GM21423 (cell line): Measurements from ENCODE around the gene IFT122.
"Not testable (repeated sequence)": the region's sequence is repeated elsewhere in the genome, so short reads cannot be mapped to it uniquely, and the experiment has no call there.

Experiments
- ATAC-seq: cut with Tn5 transposase; IDR thresholded peaks from one replicate; pipeline ENCODE4 v1.9.1; 2021; ENCODE audit warnings: mild to moderate bottlenecking, moderate library complexity; ENCODE audit not compliant: unreplicated experiment

The IFT122 gene, protein sequence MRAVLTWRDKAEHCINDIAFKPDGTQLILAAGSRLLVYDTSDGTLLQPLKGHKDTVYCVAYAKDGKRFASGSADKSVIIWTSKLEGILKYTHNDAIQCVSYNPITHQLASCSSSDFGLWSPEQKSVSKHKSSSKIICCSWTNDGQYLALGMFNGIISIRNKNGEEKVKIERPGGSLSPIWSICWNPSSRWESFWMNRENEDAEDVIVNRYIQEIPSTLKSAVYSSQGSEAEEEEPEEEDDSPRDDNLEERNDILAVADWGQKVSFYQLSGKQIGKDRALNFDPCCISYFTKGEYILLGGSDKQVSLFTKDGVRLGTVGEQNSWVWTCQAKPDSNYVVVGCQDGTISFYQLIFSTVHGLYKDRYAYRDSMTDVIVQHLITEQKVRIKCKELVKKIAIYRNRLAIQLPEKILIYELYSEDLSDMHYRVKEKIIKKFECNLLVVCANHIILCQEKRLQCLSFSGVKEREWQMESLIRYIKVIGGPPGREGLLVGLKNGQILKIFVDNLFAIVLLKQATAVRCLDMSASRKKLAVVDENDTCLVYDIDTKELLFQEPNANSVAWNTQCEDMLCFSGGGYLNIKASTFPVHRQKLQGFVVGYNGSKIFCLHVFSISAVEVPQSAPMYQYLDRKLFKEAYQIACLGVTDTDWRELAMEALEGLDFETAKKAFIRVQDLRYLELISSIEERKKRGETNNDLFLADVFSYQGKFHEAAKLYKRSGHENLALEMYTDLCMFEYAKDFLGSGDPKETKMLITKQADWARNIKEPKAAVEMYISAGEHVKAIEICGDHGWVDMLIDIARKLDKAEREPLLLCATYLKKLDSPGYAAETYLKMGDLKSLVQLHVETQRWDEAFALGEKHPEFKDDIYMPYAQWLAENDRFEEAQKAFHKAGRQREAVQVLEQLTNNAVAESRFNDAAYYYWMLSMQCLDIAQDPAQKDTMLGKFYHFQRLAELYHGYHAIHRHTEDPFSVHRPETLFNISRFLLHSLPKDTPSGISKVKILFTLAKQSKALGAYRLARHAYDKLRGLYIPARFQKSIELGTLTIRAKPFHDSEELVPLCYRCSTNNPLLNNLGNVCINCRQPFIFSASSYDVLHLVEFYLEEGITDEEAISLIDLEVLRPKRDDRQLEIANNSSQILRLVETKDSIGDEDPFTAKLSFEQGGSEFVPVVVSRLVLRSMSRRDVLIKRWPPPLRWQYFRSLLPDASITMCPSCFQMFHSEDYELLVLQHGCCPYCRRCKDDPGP

DNA sequence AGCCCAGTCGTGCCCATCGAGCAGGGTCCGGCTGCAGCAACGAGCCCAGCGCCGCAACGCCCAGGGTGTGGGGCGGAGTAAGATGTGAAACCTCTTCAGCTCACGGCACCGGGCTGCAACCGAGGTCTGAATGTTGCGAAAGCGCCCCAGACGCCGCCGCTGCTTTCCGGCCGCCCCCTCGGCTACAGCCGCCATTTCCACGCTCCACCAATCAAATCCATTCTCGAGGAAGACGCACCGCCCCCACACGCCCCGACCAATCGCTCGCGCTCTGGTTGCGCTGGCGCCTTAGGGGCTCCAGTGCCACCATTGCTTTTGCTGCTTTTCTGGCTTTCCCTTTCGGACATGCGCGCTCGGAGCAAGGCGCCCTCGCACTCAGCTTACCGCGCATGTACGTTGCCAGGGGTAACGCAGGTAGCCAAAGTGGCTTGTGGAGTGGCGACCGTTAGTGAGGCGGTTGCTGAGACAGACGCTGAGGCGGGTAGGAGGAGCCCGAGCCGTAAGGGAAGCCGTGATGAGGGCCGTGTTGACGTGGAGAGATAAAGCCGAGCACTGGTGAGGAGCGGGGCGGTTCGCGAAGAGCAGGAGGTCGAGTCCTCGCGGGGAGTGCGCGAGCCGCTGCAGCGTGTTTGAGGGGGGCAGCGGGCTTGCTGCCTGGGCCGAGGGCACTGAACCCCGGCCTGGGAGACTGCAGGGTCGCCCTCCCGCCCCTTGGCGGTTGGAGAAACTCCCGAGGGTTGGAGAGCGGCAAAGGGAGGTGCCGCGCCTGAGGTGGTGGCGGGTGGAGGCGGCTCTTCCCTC, at the start of gene IFT122, which contains the start of gene MBD4:
IFT122 (plus strand) TSS at position 408 of the 801 bp plus-strand sequence; CDS start at position 515, 107 bp downstream.
MBD4 (minus strand) TSS at position 132 of the 801 bp plus-strand sequence; CDS start at position 17, 115 bp downstream.
- ATAC-seq, result peak; percentile 88

DNA sequence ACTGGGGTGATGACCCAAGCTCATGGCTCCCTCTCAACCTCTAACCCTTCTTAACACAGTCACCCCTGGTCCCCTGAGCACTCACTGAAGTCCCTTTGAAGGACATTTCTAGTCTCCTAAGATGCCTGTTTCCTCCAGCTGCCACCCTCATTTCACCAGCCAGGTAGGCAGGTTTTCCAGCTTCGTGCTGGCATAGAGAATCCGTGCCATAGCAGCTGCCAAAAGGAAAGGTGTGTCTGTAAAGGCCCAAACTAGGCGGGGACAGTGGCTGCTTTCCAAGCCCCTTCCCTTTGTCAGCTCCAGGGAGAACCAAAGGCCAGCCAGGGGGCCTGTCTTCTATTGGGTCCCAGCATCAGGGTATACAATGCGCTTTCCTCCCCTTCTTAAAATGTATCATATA, 48.4 kb upstream of the IFT122 start:
- not testable (repeated sequence) for ATAC-seq

DNA sequence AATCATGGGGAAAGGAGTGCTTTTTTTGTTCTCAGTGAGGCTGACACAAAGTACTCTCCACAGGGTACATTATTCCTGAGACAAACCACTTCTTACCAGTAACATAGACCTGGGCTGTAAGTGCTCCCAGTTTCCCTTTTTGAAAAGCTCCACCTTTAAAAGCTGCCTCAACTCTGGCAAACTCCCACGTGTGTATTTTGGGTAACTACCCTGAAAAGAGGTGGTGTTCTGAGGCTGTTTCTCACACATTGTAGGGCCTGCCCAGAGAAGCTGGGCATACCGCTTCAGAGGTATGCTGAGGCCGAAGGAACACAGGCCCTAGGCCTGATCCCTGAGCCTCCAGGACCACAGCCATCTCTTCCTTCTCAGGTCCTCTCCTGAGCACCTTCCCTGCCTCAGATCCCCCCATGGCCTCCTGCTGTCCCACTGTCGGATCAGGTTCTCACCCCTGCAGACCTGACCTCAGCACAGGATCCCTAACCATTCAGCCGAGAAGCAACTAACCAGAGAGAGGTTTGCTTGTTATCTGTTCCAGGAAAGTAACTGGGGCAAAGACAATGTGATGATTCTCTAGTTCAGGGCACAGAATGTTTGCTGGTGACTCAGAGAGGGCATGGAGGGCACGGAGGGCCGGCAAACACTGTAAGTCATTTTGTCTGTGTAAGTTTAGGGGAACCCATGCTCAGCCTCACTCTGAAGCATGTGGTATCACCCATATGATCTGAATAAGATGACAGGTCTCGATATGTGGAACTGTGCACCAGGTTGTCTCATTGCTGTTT, 47.7 kb upstream of the IFT122 start:
- ATAC-seq, result not testable (repeated sequence)

DNA sequence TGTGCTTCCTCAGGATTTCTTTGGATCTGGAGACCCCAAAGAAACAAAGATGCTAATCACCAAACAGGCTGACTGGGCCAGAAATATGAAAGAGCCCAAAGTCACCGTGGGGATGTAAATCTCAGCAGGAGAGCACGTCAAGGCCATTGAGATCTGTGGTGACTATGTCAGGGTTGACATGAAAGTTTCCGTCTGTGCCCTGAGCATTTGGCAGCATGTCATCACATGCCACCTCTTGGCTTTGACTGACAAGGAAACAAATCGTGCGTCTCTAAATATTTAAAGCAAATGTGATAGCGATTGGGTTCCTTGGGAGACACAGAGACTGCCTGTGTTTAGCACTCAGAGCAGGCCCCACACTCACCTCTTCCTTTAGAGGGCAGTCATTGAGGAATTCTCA, 46.8 kb upstream of the IFT122 start:
- no peak for ATAC-seq

DNA sequence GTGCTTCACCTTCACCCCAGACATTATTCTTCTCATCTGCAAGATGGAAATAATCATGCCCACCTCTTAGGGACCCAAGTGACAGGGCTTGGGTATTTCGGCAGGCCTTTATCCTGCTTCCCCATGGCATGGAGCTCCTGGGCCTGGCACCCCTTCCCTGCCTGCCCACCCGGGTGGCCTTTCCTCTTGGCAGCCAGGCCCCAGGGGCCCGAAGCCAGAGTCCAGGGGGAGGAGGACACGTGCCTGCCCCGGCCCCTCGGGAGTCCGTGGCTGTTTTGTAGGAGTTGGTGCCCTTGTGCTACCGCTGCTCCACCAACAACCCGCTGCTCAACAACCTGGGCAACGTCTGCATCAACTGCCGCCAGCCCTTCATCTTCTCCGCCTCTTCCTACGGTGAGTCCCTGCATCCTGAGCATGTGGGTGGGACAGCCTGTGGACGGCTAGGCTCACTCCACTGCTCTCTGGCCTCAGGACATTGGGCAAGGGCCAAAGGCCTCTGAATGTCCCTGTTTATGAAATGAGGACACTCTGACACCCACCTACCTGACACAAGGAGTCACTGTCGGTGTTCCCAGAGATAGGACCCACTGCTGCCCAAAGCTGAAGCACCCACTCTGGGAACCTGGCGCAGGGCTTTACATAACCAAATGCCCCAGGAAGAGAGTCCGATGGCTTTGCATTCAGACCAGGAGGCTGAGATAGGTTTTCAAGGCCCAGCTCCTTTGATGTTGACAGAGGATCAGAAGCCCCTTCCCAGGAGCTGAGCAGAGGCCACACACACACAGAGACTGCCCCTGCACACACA, 46.1 kb upstream of the IFT122 start:
- not testable (repeated sequence) for ATAC-seq

DNA sequence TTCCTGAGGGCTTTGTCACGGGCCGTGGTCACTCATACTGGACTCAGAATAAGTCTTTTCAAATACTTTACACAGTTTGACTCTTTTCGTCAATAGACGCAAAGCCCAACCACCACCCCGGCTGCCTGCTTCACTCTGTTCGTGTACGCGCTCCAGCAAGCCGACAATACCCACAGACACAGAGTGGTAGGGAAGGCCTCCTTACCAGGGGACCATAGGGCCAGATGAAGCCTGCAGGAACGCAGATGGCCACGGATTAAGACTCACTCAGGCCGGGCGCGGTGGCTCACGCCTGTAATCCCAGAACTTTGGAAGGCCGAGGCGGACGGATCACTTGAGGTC, 41.2 kb upstream of the IFT122 start:
- no peak for ATAC-seq

DNA sequence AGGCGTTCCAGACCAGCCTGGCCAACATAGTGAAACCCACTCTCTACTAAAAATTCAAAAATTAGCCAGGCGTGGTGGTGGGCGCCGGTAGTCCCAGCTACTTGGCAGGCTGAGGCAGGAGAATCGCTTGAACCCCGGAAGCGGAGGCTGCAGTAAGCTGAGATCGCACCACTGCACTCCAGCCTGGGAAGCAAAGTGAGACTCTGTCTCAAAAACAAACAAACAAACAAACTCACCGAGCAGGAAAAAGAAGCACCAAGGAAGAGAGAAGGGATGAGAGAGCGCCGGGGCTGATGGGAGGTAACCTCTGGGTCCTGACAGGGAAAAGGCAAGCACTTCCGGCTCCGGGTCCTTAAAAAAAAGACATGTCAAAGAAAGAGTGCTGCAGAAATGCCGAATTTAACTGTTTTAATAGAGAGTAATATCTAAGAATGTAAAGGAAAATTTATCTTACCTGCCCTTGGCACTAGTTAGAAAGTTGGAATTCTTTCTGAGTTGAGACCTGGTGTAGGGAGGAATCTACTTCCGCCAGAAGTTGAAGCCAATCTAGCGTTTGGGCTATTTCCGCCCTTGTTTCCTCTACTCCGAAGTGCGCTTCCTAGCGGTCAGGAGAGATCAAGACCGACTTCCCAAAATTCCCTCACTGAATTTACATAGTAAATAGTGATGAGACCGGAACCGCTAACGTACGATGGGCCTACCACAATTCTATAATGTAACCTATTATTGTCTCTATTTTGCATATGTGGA, 40.7 kb upstream of the IFT122 start:
- ATAC-seq, result peak; percentile 83

DNA sequence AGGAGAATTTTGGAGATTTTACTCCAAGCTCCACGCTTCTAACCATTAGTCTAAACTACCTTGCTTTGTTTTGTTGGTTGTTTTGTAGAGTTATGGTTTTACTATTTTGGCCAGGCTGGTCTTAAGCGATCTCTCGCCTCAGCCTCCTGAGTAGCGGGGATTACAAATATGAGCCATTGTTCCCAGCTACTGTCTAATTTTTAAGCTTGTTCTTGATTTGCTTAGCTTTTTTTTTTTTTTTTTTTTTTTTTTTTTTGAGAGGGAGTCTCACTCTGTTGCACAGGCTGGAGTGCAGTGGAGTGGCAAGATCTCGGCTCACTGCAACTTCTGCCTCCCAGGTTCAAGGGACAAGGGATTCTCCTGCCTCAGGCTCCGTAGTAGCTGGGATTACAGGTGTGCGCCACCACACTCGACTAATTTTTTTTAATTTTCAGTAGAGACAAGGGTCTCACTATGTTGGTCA, 40.1 kb upstream of the IFT122 start:
- ATAC-seq, result peak; percentile 18

DNA sequence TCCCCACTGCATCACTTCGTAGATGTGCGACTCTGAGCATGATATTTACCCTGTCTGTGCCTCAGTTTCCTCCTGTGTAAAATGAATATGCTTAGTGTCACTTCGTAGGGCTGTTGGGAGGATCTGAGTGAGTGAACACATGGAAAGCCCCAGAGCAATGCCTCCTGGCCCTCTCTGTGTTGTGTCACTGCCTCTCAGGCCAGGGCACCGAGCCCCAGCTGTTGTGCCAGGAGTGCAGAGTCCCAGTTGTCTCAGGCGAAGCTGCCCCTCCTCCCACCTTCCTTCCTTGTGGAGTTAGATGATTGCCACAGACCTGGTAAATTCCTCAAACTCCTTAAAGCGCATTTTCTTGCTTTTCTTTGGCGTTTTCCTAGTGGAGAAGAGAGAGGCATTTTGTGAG, 37.8 kb upstream of the IFT122 start:
- no peak for ATAC-seq

DNA sequence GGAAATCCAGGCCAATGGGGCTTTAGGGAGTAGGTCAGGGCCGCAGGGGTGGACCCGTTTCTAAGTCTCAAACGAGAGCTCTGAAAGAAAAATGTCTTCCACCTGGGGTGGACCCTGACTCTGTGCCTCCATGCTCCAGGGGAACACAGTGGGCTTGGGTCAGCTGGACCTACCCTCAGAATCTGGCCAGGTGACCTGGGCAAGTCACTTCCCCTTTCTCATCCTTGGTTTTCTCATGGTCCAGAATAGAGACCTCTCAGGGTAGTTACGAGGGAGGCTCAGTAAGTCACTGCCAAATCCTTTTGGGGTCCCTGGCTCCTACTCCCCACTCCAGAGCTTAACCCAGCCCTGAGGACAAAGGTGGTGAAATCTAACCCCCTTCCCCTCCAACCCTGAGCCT, 37.4 kb upstream of the IFT122 start:
- no peak for ATAC-seq

DNA sequence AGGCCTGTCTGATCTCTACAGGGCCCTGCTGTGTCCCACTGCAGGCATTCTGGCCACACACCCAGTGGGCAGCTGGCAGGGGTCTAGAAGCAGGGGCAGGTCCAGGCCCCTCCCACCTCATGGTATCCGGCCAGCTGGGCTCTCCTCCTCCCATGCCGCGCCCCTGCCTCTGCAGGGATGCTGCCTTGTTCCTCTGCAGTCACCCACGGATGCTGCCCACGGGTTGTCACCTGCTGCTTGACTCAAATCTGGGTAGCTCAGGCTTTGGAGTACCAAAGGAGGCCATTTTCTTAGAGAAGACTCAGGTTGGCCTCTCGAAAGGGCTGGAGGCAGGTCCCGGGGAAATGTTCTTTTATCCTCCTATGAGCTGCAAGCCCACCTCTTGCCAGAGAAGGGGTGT, 36.6 kb upstream of the IFT122 start:
- no peak for ATAC-seq

DNA sequence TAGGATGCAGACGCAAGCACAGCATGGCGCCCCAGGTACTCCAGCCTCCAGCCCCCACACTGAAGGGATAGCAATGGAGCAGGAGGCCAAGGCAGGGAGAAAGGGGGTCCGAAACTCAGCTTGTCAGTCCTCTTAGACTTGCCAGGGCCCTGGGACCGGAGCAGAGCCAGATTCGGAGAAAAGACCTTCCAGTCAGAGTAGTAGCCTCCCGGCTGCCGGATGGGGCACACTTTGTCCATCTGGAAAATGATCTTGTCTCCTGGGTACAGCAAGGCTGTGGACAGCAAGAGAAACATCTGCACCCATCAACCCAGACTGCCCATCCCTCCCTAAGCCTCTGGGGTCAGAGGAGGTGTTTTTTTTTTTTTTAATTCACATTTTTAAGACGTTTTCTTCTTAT, 35.9 kb upstream of the IFT122 start:
- ATAC-seq, result no peak

DNA sequence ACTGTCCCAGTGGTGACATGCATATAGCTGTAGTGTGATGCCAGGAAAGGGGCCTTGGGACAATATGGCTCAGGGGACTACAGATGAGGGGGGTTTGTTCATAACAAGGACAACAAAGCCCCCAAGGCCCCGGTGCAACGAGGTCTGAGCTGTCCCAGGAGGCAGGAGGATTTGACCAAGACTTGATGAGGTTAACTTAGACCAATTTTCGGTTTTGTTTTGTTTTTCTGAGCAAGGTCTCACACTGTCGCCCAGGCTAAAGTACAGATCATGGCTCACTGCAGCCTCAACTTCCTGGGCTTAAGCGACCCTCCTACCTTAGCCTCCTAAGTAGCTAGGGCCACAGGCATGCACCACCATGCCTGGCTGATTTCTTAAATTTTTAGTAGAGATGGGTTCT, 35.4 kb upstream of the IFT122 start:
- no peak for ATAC-seq

DNA sequence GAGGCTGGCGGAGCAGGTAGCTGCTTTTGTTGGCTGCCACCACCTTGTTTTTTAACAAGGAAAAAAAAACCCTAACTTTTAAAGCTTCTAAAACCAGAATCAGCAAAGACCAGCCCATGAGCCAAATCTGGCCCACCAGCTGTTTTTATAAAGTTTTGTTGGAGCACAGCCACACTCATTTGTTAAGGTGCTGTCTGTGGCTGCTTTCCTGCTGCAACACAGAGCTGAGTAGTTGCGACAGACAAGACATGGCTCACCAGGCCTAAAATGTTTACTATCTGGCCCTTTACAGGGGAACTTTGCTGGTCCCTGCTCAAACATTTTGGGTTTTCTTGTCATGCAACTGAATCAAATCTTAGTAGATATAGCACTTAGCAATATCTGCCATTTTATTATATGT, 30.5 kb upstream of the IFT122 start:
- ATAC-seq, result no peak

DNA sequence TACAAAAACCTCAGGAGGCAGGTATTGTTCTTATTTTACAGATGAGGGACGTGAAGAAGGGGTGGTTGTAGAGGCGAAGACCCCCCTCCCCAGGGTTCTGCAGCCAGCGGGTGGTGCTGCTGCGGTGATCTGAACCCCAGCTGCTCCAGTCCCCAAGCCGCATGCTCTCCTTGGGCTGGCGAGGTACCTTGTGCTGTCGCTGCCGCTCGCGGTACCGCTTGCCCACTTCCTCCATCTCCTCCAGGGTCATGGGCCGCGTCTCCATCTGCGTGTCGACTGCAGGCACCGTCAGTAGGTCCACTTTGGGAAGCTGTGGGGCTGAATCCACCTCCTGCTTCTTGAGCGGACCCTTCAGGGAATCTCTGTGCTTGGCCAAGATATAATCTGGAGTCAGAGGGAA, 29.1 kb upstream of the IFT122 start:
- no peak for ATAC-seq

DNA sequence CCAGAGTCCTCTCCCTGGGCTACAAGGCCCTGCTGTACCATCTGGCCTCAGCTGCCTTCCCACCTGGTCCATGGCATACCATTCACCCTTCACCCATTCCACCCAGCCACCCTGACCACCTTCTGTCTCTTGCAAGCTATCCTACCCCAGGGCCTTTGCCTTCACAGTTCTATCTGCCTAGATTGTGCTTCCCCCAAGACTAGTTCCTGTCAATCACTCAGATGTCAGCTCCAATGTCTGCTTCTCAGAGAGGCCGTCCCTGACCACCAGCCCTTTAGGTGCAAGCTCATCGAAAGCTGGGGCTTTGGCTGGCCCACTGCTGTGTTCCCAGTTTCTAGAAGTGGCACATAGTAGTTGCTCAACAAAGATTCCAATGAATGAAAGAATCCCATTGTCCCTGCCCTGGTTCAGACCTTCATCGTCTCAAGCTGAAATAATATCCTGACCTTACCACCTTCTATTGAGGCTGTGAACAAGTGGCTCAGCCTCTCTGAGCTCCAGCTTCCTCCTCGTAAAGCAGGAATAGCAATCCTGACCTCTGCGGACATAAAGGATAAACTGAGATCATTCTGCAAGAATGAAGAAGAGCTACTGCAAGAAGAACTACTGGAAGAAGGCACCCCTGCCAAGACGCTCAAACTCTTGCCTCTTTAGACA, 27.4 kb upstream of the IFT122 start:
- no peak for ATAC-seq

DNA sequence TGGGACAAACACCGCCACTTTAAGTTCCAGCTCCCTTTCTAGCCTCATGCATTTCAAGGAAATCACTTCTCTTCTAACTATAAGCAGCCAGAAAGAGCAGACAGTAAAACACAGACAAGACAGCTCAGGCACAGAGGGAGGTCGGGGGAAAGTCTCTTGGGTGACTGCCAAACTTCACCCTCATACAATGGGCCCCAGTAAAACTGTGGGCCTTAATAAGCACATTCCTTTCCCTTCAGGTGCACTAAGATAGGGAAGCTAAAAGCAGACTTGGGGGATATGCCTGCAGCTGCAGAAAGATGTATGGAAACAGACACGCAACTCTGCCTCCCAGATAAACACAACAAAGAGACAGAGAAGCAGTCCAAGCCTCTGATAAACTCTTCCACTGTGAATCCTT, 26.8 kb upstream of the IFT122 start:
- not testable (repeated sequence) for ATAC-seq
